Right lobe of liver (tissue), 4 donors: ENCODE data around the gene CMBL.

ENCODE experiments used
- CTCF ChIP-seq, 4 donors: fragments of 200-600 bp in 3 of 4; fragments of 450-650 bp in 1 of 4; IDR thresholded peaks; one replicate each; pipeline versions ENCODE4 v1.5.1 to v1.8.0; 2016 to 2022; ENCODE audit warnings: antibody characterized with exemption in 4 of 4, mild to moderate bottlenecking in 2 of 4
- POLR2A ChIP-seq: fragments of 450-650 bp; IDR thresholded peaks from one replicate; pipeline ENCODE4 v1.6.1; 2017; ENCODE audit warnings: antibody characterized with exemption, mild to moderate bottlenecking
- donor health status: DM: no; HTN: no; CAD: no.
- donor health status: DM: no; HTN: no; CAD: no.
- donor health status: DM: no; HTN: yes; CAD: no.

DNA sequence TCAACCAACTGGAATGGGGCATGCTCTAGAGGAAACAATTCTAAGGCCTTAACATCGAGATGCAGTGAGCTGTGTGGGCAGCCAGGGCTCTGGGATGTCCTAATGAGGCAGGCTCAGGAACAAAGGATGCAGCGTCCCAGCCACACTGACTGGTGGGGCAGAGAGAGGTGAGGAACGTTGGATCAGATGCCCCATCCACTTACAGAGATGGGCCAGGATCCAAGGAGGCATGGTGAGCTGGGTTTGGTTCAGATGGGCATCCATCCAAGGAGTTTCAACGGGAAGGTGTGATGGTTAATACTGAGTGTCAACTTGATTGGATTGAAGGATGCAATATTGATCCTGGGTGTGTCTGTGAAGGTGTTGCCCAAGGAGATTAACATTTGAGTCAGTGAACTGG lies 30.3 kb upstream of the CMBL start:
- TF ChIP-seq POLR2A (no peak), CTCF (IDR thresholded peaks at IDR 0.05) (no peak)
